Vagina (tissue), 2 donors: Measurements from ENCODE around the gene ZNF74.

Experiments
- CTCF ChIP-seq, 3 experiments: fragments of 450-650 bp in 2 of 3; fragments of 200-600 bp in 1 of 3; sonication (generic) in 1 of 3; IDR thresholded peaks; one replicate each; pipeline ENCODE4 v1.5.1; 2017 to 2019; ENCODE audit warnings: antibody characterized with exemption in 3 of 3, mild to moderate bottlenecking in 2 of 3, moderate library complexity in 2 of 3
- POLR2A ChIP-seq, 2 donors: fragments of 450-650 bp; IDR thresholded peaks; one replicate each; pipeline ENCODE4 v1.6.1; 2017; ENCODE audit warnings: antibody characterized with exemption in 2 of 2, mild to moderate bottlenecking in 2 of 2, moderate library complexity in 2 of 2
- POLR2AphosphoS5 ChIP-seq, 2 donors: sonication (generic); formaldehyde crosslinking; IDR thresholded peaks; one replicate each; pipeline ENCODE4 v1.9.0; 2017; ENCODE audit warnings: antibody characterized with exemption in 2 of 2, mild to moderate bottlenecking in 2 of 2, low read depth in 1 of 2; ENCODE audit not compliant: insufficient read depth in 1 of 2

DNA sequence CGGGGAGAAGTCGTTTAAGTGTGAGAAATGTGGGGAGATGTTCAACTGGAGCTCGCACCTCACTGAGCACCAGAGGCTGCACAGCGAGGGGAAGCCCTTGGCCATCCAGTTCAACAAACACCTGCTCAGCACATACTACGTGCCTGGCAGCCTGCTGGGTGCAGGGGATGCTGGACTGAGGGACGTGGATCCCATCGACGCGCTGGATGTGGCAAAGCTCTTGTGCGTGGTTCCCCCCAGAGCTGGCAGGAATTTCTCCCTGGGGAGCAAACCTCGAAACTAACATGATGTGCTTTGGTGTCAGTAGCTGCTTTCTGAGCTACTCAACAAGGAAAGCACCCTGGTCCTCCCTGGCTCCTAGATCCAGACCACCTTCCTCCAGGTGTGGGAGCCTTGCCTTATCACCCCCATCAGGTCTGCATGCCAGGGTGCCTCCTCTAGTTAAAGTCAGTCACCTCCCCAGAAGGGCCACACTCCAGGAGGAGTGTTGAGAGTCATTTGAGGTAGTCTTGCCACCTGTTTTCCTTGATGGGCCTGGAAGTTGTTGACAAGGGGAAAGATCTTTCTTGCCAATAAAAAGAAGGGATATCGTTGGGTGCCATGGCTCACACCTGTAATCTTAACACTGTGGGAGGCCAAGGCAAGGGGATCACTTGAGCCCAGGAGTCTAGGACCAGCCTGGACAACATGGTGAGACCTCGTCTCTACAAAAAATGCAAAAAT is 12.9 kb downstream of the ZNF74 start:
- TF ChIP-seq CTCF (IDR thresholded peaks at IDR 0.05) (no peak), POLR2A (IDR thresholded peaks at IDR 0.05) (no peak), POLR2AphosphoS5 (IDR thresholded peaks at IDR 0.05; ENCODE audit: insufficient read depth in 1 of 2, low read depth in 1 of 2) (no peak)
